ENCODE results near the gene ZBTB21.

ZBTB21 gene

DNA sequence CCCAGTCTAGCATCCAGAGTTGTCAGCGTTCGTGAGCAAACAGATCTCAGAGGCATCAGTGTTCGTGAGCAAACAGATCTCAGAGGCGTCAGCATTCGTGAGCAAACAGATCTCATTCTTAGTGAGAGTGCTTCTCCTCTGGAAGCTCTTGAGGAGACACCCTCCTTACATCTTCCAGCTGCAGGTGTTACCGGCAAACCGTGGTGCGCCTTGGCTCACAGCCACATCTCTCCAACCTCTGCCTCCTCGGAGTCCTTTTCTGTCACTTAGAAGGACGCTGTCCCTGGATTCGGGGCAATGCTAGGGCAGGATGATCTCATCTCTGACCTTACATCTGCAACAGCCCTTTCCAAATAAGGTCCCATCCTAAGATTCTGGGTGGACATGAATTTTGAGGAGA, 46.3 kb upstream of the ZBTB21 start:
- no peaks in the 10 kb centered on the region for H3K27me3 ChIP-seq (replicated peaks; ENCODE audit: insufficient read depth, low read length)
- H3K4me1 ChIP-seq (ENCODE audit: low read length), result peaks cover 14% of the 10 kb centered on the region
- no peaks in the 10 kb centered on the region for H3K9me3 ChIP-seq (replicated peaks; ENCODE audit: insufficient read depth, low read length)
- no peaks in the 10 kb centered on the region for H3K79me2 ChIP-seq (ENCODE audit: low read length)
- H3K9me2 ChIP-seq (replicated peaks; ENCODE audit: insufficient read depth, low read length), result no peaks in the 10 kb centered on the region
- H4K20me1 ChIP-seq (ENCODE audit: insufficient read depth, low read length), result no peaks in the 10 kb centered on the region
- H3K4me2 ChIP-seq (ENCODE audit: low read depth, low read length), result no peak overlapping the region
- H3K4me3 ChIP-seq (ENCODE audit: low read length), result no peak overlapping the region
- no peaks in the 10 kb centered on the region for H3K36me3 ChIP-seq (replicated peaks; ENCODE audit: insufficient read depth, low read length)
- no peak overlapping the region for H3K27ac ChIP-seq (ENCODE audit: low read length)
- DNase-seq, result no peak
- TF ChIP-seq EZH2 (optimal IDR thresholded peaks at IDR 0.05; ENCODE audit: low read depth, low read length), result no peak
- H3K9ac ChIP-seq (ENCODE audit: low read length), result no peak overlapping the region
- peaks cover 8% of the 10 kb centered on the region for H3F3A ChIP-seq (ENCODE audit: insufficient read depth, low read length)
- H2AFZ ChIP-seq (ENCODE audit: low read length), result no peak overlapping the region

DNA sequence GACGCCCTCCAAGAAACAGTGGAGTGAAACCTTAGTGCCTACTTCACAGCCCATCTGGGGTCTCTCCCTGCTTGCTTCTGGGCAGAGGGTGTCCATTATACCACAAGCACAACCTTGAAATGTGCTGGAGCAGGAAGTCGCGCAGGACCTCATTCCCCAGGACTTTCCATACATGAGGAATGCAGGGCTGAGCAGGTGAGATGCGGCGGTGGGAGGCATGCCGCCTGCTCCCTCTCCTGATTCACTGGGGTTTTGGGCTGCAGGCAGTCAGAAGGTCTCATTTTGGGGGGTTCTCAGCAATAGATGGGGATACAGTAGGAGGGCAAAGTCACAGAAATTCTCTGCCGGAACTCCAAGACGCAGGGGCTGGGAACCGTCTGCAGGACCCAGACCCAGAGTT, 45.3 kb upstream of the ZBTB21 start:
- H3F3A ChIP-seq (ENCODE audit: insufficient read depth, low read length), result no peaks in the 10 kb centered on the region
- H3K27me3 ChIP-seq (replicated peaks; ENCODE audit: insufficient read depth, low read length), result no peaks in the 10 kb centered on the region
- no peak overlapping the region for H3K9ac ChIP-seq (ENCODE audit: low read length)
- no peak overlapping the region for H3K4me3 ChIP-seq (ENCODE audit: low read length)
- no peaks in the 10 kb centered on the region for H3K9me2 ChIP-seq (replicated peaks; ENCODE audit: insufficient read depth, low read length)
- H3K4me1 ChIP-seq (ENCODE audit: low read length), result peaks cover 3% of the 10 kb centered on the region
- H3K4me2 ChIP-seq (ENCODE audit: low read depth, low read length), result no peak overlapping the region
- no peaks in the 10 kb centered on the region for H3K9me3 ChIP-seq (replicated peaks; ENCODE audit: insufficient read depth, low read length)
- no peak for DNase-seq
- H3K36me3 ChIP-seq (replicated peaks; ENCODE audit: insufficient read depth, low read length), result no peaks in the 10 kb centered on the region
- TF ChIP-seq CTCF (IDR thresholded peaks at IDR 0.05; ENCODE audit: low read length), result no peak
- no peak for TF ChIP-seq EZH2 (optimal IDR thresholded peaks at IDR 0.05; ENCODE audit: low read depth, low read length)
- no peak for TF ChIP-seq EZH2phosphoT487 (IDR thresholded peaks at IDR 0.05; ENCODE audit: low read length)
- H4K20me1 ChIP-seq (ENCODE audit: insufficient read depth, low read length), result no peaks in the 10 kb centered on the region
- no peak overlapping the region for H2AFZ ChIP-seq (ENCODE audit: low read length)
- no peaks in the 10 kb centered on the region for H3K79me2 ChIP-seq (ENCODE audit: low read length)
- H3K27ac ChIP-seq (ENCODE audit: low read length), result no peak overlapping the region

DNA sequence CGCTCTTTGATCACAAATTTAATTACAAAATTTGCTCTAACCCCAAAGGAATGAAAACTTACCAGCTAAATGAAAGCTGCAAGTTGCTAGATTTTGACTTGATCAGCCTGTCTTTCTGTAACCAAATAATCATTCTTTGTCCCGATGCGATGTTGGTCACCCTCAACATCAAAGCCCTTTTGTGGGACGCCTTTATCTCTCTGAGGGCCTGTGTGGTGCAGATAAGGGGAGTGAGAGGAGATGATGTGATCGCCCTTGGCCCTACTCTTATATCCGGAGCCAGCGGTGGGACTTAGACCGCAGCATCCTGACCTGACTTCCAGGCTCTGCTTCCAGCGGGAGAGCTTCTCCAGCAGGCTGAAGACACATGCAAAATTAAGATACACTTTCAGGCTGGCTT, 41.6 kb upstream of the ZBTB21 start:
- Histone ChIP-seq H2AFZ (ENCODE audit: low read length) (no peak overlapping the region), H3K79me2 (ENCODE audit: low read length) (no peaks in the 10 kb centered on the region), H3K9me2 (replicated peaks; ENCODE audit: insufficient read depth, low read length) (no peaks in the 10 kb centered on the region), H3K9ac (ENCODE audit: low read length) (no peak overlapping the region), H3K9me3 (replicated peaks; ENCODE audit: insufficient read depth, low read length) (no peaks in the 10 kb centered on the region), H4K20me1 (ENCODE audit: insufficient read depth, low read length) (no peaks in the 10 kb centered on the region), H3K4me1 (ENCODE audit: low read length) (peaks cover 10% of the 10 kb centered on the region), H3F3A (ENCODE audit: insufficient read depth, low read length) (no peaks in the 10 kb centered on the region; the same call in 1 of the 2 replicates), H3K36me3 (replicated peaks; ENCODE audit: insufficient read depth, low read length) (no peaks in the 10 kb centered on the region), H3K4me3 (ENCODE audit: low read length) (no peak overlapping the region), H3K4me2 (ENCODE audit: low read depth, low read length) (no peak overlapping the region), H3K27me3 (replicated peaks; ENCODE audit: insufficient read depth, low read length) (no peaks in the 10 kb centered on the region), H3K27ac (ENCODE audit: low read length) (no peak overlapping the region)
- TF ChIP-seq EZH2 (optimal IDR thresholded peaks at IDR 0.05; ENCODE audit: low read depth, low read length) (no peak), CTCF (IDR thresholded peaks at IDR 0.05; ENCODE audit: low read length) (no peak), EZH2phosphoT487 (IDR thresholded peaks at IDR 0.05; ENCODE audit: low read length) (no peak)
- no peak for DNase-seq

DNA sequence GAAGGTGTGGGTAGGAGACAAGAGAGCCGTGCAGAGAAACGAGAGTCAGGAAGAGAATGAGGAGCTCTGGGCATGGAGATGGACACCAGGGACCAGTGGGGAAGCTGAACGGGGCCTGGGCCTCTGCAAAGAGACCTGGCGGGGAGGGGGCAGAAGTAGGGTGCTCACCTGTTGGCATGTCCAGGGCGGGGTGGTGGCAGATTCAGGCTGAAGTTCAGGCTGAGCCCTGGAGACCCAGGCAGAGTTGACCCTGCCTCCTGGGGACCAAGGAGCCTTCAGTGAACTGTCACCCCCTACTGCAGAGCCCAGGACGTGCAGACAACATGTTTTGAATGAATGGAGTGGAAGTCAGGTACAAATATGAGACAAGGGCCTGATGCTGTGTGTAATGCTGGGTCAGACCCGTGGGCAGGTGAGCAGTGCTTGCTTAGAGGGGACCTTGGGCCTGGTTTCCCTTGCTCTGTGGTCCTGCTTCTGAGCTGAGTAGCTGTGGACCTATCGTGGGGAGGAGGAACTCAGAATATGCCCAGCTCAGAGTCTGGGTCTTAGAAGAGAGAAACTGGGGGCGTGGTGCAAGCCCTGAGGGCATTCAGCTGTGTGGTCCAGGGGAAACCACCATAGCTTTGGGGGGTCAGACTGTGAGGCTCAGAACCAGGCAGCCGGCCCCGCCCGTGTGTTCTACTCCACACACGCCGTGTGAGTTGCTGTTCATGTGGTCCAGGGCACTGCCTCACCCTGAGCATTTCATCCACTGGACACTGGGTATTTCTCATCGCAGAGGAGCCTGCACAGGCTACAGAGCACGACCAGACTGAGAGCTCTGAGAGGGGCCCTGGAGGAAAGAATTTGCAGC, 39.6 kb upstream of the ZBTB21 start:
- TF ChIP-seq EZH2 (optimal IDR thresholded peaks at IDR 0.05; ENCODE audit: low read depth, low read length) (no peak), CTCF (IDR thresholded peaks at IDR 0.05; ENCODE audit: low read length) (no peak), EZH2phosphoT487 (IDR thresholded peaks at IDR 0.05; ENCODE audit: low read length) (no peak)
- Histone ChIP-seq H3K27me3 (replicated peaks; ENCODE audit: insufficient read depth, low read length) (no peaks in the 10 kb centered on the region), H3K9me3 (replicated peaks; ENCODE audit: insufficient read depth, low read length) (no peaks in the 10 kb centered on the region), H2AFZ (ENCODE audit: low read length) (no peak overlapping the region), H3K4me3 (ENCODE audit: low read length) (no peak overlapping the region), H3F3A (ENCODE audit: insufficient read depth, low read length) (no peaks in the 10 kb centered on the region; the same call in 1 of the 2 replicates), H3K36me3 (replicated peaks; ENCODE audit: insufficient read depth, low read length) (no peaks in the 10 kb centered on the region), H4K20me1 (ENCODE audit: insufficient read depth, low read length) (no peaks in the 10 kb centered on the region), H3K9ac (ENCODE audit: low read length) (no peak overlapping the region), H3K79me2 (ENCODE audit: low read length) (no peaks in the 10 kb centered on the region), H3K4me1 (ENCODE audit: low read length) (peaks cover 10% of the 10 kb centered on the region), H3K4me2 (ENCODE audit: low read depth, low read length) (no peak overlapping the region), H3K27ac (ENCODE audit: low read length) (no peak overlapping the region), H3K9me2 (replicated peaks; ENCODE audit: insufficient read depth, low read length) (no peaks in the 10 kb centered on the region)
- DNase-seq, result no peak

All from MM.1S (cell line).